Upper lobe of right lung (tissue), 1 donor: ENCODE measurements around the gene PTPRG. TPM values are rescaled to one million over a fixed set of nuclear protein-coding genes. Genes with fewer than 3 reads are reported as not detected.

Experiments
- ATAC-seq: fragments of 200-7000 bp; cut with Tn5 transposase; one replicate; pipeline ENCODE4 v1.9.1; 2020; ENCODE audit warnings: mild to moderate bottlenecking, moderate library complexity
- DNase-seq: peaks from one replicate; pipeline ENCODE4 v3.0.0-alpha.2; 2020
- H3K27ac ChIP-seq: fragments of 200-600 bp; one replicate; pipeline ENCODE4 v1.8.0; 2022
- H3K27me3 ChIP-seq: fragments of 200-600 bp; one replicate; pipeline ENCODE4 v1.8.0; 2022; ENCODE audit warnings: mild to moderate bottlenecking
- H3K36me3 ChIP-seq: fragments of 200-600 bp; one replicate; pipeline ENCODE4 v1.8.0; 2022
- H3K4me1 ChIP-seq: fragments of 200-600 bp; one replicate; pipeline ENCODE4 v1.8.0; 2022
- H3K4me3 ChIP-seq: fragments of 200-600 bp; one replicate; pipeline ENCODE4 v1.8.0; 2022; ENCODE audit warnings: mild to moderate bottlenecking
- H3K9me3 ChIP-seq: fragments of 200-600 bp; one replicate; pipeline ENCODE4 v1.8.0; 2022
- intact Hi-C: fragments of 100-400 bp; cut with DNase I; formaldehyde crosslinking; loops from one replicate; pipeline ENCODE4 v1.11.0; 2022
- total RNA-seq: library from RNA; stranded (reverse); fragmentation: NEBNext Ultra II Directional; extraction: Animal tissue kit (Norgen Biotek cat#: 25700); gene quantifications from one replicate; pipeline ENCODE4 v1.2.1, GENCODE V29; 2021
- TF ChIP-seq, protein P1 (sequence below): fragments of 200-600 bp; IDR thresholded peaks from one replicate; pipeline ENCODE4 v1.8.0; 2022; ENCODE audit warnings: antibody characterized with exemption
- donor health status: DM: no; HTN: yes; CAD: no; lungs with severe emphysema.

The PTPRG gene
- total RNA-seq, 1 donor from 2014 or later = 86.7 TPM

DNA sequence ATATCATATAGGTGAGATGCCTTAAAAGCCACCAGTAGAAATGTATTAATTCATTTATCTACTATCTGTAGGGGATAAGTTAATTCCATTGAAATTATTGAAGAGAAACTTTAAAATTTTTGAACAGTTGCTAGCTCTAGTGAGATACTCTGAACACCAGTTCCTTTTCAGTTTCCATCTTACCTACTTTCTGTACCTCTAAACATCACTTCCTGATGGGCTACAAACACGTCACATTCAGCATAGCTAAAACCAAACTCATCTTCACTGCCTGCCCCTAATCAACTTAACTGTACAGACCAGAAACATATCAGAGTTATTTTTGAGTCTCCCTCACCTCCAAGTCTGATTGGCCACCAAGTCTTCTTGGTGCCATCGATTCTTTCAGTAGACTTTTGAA, 723.1 kb downstream of the PTPRG start:
- Histone ChIP-seq H3K9me3 (no peaks in the 10 kb centered on the region), H3K27me3 (no peaks in the 10 kb centered on the region), H3K27ac (no peak overlapping the region), H3K4me3 (no peak overlapping the region), H3K4me1 (no peaks in the 10 kb centered on the region), H3K36me3 (no peaks in the 10 kb centered on the region)
- ATAC-seq = no peak
- TF ChIP-seq, protein P1, sequence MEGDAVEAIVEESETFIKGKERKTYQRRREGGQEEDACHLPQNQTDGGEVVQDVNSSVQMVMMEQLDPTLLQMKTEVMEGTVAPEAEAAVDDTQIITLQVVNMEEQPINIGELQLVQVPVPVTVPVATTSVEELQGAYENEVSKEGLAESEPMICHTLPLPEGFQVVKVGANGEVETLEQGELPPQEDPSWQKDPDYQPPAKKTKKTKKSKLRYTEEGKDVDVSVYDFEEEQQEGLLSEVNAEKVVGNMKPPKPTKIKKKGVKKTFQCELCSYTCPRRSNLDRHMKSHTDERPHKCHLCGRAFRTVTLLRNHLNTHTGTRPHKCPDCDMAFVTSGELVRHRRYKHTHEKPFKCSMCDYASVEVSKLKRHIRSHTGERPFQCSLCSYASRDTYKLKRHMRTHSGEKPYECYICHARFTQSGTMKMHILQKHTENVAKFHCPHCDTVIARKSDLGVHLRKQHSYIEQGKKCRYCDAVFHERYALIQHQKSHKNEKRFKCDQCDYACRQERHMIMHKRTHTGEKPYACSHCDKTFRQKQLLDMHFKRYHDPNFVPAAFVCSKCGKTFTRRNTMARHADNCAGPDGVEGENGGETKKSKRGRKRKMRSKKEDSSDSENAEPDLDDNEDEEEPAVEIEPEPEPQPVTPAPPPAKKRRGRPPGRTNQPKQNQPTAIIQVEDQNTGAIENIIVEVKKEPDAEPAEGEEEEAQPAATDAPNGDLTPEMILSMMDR = no peak
- intact Hi-C loops = no loop called here
- DNase-seq = no peak

DNA sequence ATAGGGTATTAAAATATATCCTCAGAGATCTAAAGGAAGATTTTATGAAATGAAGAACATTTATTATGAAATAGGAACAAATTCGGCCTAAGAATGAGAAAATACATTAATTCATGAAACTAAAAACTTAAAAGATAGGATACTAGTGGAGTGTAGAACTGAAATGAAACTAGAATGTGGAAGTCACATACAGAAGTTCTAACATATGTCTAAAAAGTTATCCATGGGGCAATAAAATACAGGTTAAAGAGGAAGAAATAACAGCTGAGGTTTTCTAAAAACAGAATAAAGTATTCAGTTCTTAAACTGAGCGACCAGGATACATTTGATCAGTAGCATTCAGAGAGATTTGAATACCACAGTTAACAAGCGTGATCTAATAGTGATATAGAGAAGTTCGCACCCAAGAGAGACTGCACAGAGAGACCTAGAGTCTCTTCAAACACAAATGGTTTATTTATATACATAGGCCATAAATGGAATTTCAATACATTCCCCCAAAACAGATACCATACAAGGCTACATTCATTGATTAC, 726.1 kb downstream of the PTPRG start:
- Histone ChIP-seq H3K9me3 (no peaks in the 10 kb centered on the region), H3K4me1 (no peaks in the 10 kb centered on the region), H3K27ac (no peak overlapping the region), H3K4me3 (no peak overlapping the region), H3K27me3 (no peaks in the 10 kb centered on the region), H3K36me3 (peaks cover 3% of the 10 kb centered on the region)
- DNase-seq = no peak
- TF ChIP-seq, protein P1 = no peak
- ATAC-seq = peak; percentile 26
- intact Hi-C loops = no loop called here

DNA sequence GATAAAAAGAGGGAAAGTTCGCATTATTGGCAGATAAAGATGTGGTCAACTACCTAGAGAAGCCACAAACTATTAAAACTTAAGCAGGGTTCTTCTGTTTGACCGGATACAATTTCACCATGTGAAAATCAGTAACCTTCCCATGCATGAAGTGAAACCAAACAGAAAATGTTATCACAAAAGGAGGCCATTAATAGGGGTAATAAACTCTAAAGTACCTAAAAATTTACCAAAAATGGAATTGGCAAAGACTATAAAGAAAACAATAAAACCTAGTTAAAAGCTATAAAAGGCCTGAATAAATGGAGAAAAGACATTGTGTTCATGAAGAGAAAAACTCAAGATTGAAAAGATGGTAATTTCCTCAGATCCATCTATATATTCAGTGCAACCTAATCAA, 728.6 kb downstream of the PTPRG start:
- DNase-seq (no peak), ATAC-seq (no peak)
- TF ChIP-seq, protein P1 = no peak
- no peak overlapping the region for H3K27ac ChIP-seq
- intact Hi-C loops = no loop called here
- H3K27me3 ChIP-seq = no peaks in the 10 kb centered on the region
- H3K9me3 ChIP-seq = no peaks in the 10 kb centered on the region
- peaks cover 12% of the 10 kb centered on the region for H3K36me3 ChIP-seq
- H3K4me3 ChIP-seq = no peak overlapping the region
- no peaks in the 10 kb centered on the region for H3K4me1 ChIP-seq

DNA sequence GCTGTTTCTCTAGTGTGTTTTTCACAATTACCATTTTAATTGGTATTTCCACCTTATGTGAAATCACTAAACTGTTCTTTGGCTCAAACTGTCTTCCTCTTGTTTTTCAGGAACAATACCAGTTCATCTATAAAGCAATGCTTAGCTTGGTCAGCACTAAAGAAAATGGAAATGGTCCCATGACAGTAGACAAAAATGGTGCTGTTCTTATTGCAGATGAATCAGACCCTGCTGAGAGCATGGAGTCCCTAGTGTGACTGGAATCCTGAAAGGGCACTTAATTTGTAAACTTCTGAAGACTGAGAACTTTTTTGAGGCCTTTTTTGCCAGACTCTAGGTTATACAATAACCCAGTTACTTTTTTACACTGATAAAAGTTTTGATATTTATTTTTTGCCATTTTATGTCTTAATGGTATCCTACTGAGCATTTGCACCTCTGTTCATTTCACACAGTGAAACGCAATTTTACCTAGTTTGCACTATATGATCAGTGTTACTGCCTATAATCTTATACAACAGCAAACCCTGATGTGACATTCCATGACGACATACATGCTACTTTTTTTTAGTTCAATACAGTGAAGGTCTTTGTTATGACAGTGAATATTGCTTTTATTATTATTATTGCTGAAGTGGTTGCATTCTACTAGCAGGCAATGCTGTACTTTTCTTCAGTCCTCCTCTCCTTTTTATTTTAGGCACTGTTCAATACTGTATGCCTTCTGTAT, 731.8 kb downstream of the PTPRG start:
- Histone ChIP-seq H3K4me3 (no peak overlapping the region), H3K36me3 (peaks cover 12% of the 10 kb centered on the region), H3K27me3 (no peaks in the 10 kb centered on the region), H3K4me1 (no peaks in the 10 kb centered on the region), H3K9me3 (no peaks in the 10 kb centered on the region), H3K27ac (no peak overlapping the region)
- ATAC-seq (no peak), DNase-seq (no peak)
- TF ChIP-seq, protein P1 = no peak
- intact Hi-C loops = no loop called here

DNA sequence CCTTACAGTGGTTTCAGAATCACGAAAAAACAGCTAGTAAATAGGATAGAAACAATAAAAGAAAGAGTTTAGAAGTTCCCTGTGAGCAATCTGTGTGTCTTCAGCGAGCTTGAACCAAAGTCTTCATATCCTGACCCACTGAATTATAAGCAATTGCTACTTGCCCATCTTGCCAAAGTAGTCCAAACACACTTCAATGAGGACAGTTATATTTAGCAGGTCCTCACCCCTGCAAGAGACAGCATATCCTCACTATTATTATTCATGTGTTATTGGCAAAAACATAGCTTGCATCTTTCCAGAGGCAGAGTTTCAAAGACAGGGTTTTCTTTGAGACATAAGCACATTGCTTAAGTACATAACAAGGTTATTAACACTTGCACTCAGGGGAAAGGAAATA, 734.2 kb downstream of the PTPRG start:
- Histone ChIP-seq H3K4me1 (no peaks in the 10 kb centered on the region), H3K27ac (no peak overlapping the region), H3K27me3 (no peaks in the 10 kb centered on the region), H3K36me3 (peaks cover 12% of the 10 kb centered on the region), H3K4me3 (no peak overlapping the region), H3K9me3 (no peaks in the 10 kb centered on the region)
- DNase-seq = no peak
- TF ChIP-seq, protein P1 = no peak
- intact Hi-C loops = no loop called here
- no peak for ATAC-seq
